Kidney epithelial cell (primary cell): ENCODE measurements around the gene SLC35B1. TPM values are rescaled to one million over a fixed set of nuclear protein-coding genes. Genes with fewer than 3 reads are reported as not detected.
"Not testable (repeated sequence)": the region's sequence is repeated elsewhere in the genome, so short reads cannot be mapped to it uniquely, and the experiment has no call there.

ENCODE experiments used
- DNase-seq: peaks from one replicate; pipeline ENCODE4 v3.0.0-alpha.2; 2010; ENCODE audit warnings: low read depth
- H3K27me3 ChIP-seq: 2 replicates; pipeline ENCODE4 v1.6.0; 2011; ENCODE audit warnings: low read length; ENCODE audit not compliant: control insufficient read depth, insufficient read depth
- H3K36me3 ChIP-seq: 2 replicates; pipeline ENCODE4 v1.5.1; 2011; ENCODE audit warnings: low read length; ENCODE audit not compliant: control insufficient read depth, insufficient read depth
- H3K4me3 ChIP-seq: 2 replicates; pipeline ENCODE4 v1.5.1; 2011; ENCODE audit warnings: low read depth, mild to moderate bottlenecking, control low read depth, low read length
- total RNA-seq: library from RNA; depleted of rRNA; stranded (reverse); fragments of >200 nt; gene quantifications from 2 replicates; pipeline ENCODE4 v1.2.3, GENCODE V29; 2015
- TF ChIP-seq, protein P1 (sequence below): IDR thresholded peaks from 2 replicates; pipeline ENCODE4 v1.5.1; 2011; ENCODE audit warnings: mild to moderate bottlenecking, moderate library complexity, low read length, control low read depth, inconsistent platforms; ENCODE audit not compliant: insufficient read depth, poor library complexity, severe bottlenecking

The SLC35B1 gene
- total RNA-seq, 1 donor from 2014 or later: 116 TPM

DNA sequence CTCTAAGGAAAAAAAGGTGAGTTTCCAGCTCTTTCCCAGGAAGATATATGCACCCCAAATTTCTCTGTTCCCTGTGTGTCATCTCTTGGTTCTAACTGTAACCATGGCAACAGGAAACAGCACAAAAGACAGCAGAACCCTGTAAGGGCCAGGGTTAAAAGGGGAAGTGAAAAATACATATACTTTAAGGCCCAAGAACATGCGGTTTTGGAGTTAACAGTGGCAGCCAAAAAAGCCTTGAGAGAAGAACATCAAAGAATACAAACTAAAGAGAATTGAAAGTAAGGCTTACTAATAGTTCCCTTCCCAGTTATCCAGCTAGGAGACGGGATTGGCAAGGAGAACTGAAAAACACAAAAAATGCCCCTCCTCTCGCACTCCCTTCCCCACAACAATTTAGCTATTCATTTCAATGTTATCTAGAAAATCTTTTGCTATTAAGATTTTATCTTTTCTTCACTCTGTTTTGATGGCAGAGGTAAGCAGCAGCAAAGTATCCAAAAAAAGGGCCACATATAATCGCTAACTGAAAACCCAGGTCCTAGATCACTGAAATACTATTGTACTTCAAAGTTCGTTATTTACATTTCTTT, 31.4 kb downstream of the SLC35B1 start:
- H3K36me3 ChIP-seq: no peaks in the 10 kb centered on the region
- H3K27me3 ChIP-seq: no peaks in the 10 kb centered on the region
- no peak for DNase-seq
- peak overlapping the region; percentile 74 for H3K4me3 ChIP-seq
- TF ChIP-seq, protein P1, sequence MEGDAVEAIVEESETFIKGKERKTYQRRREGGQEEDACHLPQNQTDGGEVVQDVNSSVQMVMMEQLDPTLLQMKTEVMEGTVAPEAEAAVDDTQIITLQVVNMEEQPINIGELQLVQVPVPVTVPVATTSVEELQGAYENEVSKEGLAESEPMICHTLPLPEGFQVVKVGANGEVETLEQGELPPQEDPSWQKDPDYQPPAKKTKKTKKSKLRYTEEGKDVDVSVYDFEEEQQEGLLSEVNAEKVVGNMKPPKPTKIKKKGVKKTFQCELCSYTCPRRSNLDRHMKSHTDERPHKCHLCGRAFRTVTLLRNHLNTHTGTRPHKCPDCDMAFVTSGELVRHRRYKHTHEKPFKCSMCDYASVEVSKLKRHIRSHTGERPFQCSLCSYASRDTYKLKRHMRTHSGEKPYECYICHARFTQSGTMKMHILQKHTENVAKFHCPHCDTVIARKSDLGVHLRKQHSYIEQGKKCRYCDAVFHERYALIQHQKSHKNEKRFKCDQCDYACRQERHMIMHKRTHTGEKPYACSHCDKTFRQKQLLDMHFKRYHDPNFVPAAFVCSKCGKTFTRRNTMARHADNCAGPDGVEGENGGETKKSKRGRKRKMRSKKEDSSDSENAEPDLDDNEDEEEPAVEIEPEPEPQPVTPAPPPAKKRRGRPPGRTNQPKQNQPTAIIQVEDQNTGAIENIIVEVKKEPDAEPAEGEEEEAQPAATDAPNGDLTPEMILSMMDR: no peak

DNA sequence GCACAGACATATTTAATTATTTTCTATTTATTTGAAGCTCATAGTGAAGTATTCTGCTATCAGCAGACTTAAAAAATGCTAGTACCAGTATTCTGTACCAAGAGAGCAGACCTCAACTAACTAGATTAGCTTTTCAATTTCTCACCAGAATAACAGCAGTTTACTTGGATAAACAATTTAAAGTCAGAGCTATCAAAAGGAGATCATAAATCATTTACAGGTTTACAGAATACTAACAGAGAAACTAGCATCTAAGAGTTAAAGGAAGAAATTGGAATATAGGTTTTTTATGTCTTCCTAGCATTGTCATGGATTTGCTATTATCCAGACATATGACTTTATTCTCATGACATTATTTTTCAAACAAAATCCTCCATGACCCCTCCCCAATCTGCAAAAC, 33.3 kb downstream of the SLC35B1 start:
- DNase-seq: no peak
- TF ChIP-seq, protein P1: no peak

DNA sequence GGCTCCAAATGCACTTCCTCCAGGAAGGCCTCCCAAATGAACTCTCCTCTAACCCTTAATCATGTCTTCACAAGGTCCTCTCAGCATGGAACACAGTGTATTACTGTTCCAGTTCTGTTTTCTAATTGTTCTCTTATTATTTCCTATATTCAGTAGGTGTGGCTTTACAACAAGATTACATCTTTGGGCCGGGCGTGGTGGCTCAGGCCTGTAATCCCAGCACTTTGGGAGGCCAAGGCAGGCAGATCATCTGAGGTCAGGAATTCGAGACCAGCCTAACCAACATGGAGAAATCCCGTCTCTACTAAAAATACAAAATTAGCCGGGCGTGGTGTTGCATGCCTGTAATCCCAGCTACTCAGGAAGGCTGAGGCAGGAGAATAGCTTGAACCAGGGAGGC, 34.1 kb downstream of the SLC35B1 start:
- not testable (repeated sequence) for H3K27me3 ChIP-seq, H3K36me3 ChIP-seq, H3K4me3 ChIP-seq, DNase-seq

More for the DNA sequence above, 33.3 kb downstream of the SLC35B1 start:
- H3K4me3 ChIP-seq: no peak overlapping the region
- no peaks in the 10 kb centered on the region for H3K27me3 ChIP-seq
- H3K36me3 ChIP-seq: no peaks in the 10 kb centered on the region

DNA sequence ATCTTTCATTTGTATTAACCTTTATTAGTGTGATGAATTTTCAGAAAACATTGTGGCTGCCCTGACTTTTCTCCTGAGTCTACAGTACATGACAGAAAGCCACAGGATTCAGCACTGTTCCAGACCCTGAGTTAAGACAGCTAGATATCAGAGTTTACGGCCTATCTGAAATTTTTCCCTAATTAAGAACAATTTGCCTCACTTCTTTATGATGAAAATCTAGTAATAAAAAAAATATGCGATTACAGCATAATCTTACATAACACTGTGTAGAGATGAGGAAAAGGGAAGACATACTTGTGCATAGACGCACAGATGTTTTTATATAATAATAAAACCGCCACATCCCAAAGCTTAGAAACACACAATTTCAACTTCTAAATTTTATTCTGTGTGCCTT, 37.1 kb downstream of the SLC35B1 start:
- Histone ChIP-seq H3K36me3 (no peaks in the 10 kb centered on the region), H3K27me3 (no peaks in the 10 kb centered on the region), H3K4me3 (no peak overlapping the region)
- TF ChIP-seq, protein P1: no peak
- DNase-seq: no peak

DNA sequence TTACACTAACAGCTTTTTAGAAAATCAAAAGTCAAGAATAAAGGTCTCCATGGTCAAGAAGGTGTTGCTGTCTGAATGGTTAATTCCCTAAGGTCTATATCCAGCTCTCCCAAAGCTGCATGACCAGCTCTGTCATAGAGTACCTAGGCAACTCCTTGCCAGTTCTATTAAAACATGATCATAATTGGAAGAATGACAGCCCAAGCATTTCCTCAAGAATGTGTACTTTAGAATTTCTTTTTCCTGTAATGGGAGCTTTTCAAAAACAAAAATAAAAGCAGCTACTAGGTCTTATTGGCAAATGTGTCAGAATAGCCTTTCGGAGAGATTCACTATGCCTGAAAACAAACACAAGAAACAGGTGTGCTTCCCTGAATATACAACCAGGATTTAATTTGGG, 37.8 kb downstream of the SLC35B1 start:
- no peak for DNase-seq
- TF ChIP-seq, protein P1: no peak
- no peaks in the 10 kb centered on the region for H3K27me3 ChIP-seq
- H3K4me3 ChIP-seq: no peak overlapping the region
- no peaks in the 10 kb centered on the region for H3K36me3 ChIP-seq

DNA sequence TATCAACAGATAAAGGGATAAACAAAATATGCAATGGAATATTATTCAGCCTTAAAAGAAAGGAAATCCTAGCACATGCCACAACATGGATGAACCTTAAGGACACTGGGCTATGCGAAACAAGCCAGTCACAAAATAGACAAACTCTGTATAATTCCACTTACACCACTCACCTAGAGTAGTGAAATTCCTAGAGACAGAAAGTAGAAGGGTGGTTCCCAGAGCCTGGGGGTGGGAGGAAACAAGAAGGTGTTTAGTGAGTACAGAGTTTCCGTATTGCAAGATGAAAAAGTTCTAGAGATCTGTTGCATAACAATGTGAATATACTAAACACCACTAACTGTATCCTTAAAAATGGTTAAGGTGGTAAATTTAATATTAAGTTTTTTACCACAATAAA, 39.9 kb downstream of the SLC35B1 start:
- Histone ChIP-seq H3K36me3 (no peaks in the 10 kb centered on the region), H3K4me3 (no peak overlapping the region), H3K27me3 (no peaks in the 10 kb centered on the region)
- no peak for DNase-seq
- TF ChIP-seq, protein P1: no peak
